Liver (tissue), 3 donors: ENCODE data around the gene LIMA1.

Source experiments
- GABPA ChIP-seq, 2 donors: IDR thresholded peaks in 1 of 2; conservative IDR thresholded peaks in 1 of 2; 2 replicates each; pipeline ENCODE4 v1.6.1; 2016; ENCODE audit warnings: antibody characterized with exemption in 2 of 2, mild to moderate bottlenecking in 1 of 2, moderate library complexity in 1 of 2
- TAF1 ChIP-seq: conservative IDR thresholded peaks from 2 replicates; pipeline ENCODE4 v1.6.1; 2016; ENCODE audit warnings: antibody characterized with exemption, mild to moderate bottlenecking
- TF ChIP-seq, protein P1 (sequence below): fragments of 150-350 bp; IDR thresholded peaks from 2 replicates; pipeline ENCODE4 v1.5.1; 2017; ENCODE audit warnings: improper control_type of control experiment, low read depth, low read length; ENCODE audit not compliant: missing input control
- TF ChIP-seq, protein P2 (sequence below): IDR thresholded peaks from 2 replicates; pipeline ENCODE4 v1.6.1; 2016; ENCODE audit warnings: antibody characterized with exemption
- donor health status: healthy.
- donor health status: healthy.

DNA sequence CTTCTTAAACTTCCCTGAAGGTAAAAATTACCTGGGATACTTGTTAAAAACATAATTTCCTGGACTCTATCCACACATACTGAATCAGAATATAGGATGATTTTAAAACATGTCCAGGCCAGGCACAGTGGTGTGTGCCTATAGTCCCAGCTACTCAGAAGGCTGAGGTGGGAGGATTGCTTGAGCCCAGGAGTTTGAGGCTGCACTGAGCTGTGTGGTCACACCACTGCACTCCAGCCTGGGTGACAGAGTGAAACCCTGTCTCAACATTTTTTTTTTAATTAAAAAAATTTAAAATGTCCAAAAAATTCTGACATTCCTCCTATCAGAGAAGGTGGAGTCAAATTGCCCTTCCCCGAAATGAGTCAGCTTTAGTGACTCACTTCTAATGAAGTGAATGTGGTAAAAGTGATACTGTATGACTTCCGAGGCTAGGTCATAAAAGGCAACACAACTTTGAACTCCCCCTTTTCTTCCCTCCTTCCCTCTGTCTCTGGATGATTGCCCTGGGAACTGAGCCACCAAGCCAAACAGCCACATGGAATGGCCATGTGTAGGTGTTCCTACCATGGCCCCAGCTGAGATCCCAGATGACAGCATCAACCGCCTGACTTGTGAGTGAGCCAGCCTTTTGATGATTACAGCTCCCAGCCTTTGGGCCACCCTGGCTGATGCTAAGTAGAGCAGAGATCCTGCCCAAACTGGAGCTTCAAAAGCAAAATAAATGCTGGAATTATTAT is 36.3 kb downstream of the LIMA1 start:
- TF ChIP-seq, protein P1, sequence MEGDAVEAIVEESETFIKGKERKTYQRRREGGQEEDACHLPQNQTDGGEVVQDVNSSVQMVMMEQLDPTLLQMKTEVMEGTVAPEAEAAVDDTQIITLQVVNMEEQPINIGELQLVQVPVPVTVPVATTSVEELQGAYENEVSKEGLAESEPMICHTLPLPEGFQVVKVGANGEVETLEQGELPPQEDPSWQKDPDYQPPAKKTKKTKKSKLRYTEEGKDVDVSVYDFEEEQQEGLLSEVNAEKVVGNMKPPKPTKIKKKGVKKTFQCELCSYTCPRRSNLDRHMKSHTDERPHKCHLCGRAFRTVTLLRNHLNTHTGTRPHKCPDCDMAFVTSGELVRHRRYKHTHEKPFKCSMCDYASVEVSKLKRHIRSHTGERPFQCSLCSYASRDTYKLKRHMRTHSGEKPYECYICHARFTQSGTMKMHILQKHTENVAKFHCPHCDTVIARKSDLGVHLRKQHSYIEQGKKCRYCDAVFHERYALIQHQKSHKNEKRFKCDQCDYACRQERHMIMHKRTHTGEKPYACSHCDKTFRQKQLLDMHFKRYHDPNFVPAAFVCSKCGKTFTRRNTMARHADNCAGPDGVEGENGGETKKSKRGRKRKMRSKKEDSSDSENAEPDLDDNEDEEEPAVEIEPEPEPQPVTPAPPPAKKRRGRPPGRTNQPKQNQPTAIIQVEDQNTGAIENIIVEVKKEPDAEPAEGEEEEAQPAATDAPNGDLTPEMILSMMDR = no peak
- TF ChIP-seq GABPA (IDR thresholded peaks at IDR 0.05 in 1 of 2, conservative IDR thresholded peaks at IDR 0.05 in 1 of 2) = no peak
- no peak for TF ChIP-seq TAF1
- TF ChIP-seq, protein P2, sequence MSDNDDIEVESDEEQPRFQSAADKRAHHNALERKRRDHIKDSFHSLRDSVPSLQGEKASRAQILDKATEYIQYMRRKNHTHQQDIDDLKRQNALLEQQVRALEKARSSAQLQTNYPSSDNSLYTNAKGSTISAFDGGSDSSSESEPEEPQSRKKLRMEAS = no peak
